K562 (cell line): ENCODE results near the gene SP140L. TPM values are rescaled to one million over a fixed set of nuclear protein-coding genes. Genes with fewer than 3 reads are reported as not detected.
A peak's percentile ranks its signal among the peaks of the same experiment; 100 is the strongest.

Experiments
- ESRRB ChIP-seq: fragments of 250-450 bp; sonication (Bioruptor Pico); IDR thresholded peaks from 2 replicates; pipeline ENCODE4 v1.5.0; 2020; ENCODE audit warnings: mild to moderate bottlenecking, moderate library complexity, borderline replicate concordance
- HES1 ChIP-seq: fragments of 450-650 bp; IDR thresholded peaks from 2 replicates; pipeline ENCODE4 v1.6.1; 2016; ENCODE audit warnings: low read depth, mild to moderate bottlenecking, moderate library complexity
- ILK ChIP-seq: fragments of 450-650 bp; IDR thresholded peaks from 2 replicates; pipeline ENCODE4 v1.6.1; 2016; ENCODE audit warnings: missing genetic modification characterization, low read depth, mild to moderate bottlenecking, missing compliant biosample characterization, moderate library complexity, borderline replicate concordance
- SMARCE1 ChIP-seq: fragments of 450-650 bp; IDR thresholded peaks from 2 replicates; pipeline ENCODE4 v1.7.1; 2016; ENCODE audit warnings: mild to moderate bottlenecking
- VEZF1 ChIP-seq: fragments of 200-800 bp; sonication (Bioruptor generic); IDR thresholded peaks from 2 replicates; pipeline ENCODE4 v1.6.1; 2017; ENCODE audit warnings: missing genetic modification characterization, missing compliant biosample characterization
- polyA plus RNA-seq, 8 experiments: library from polyadenylated mRNA; depleted of rRNA in 4 of 8; stranded (reverse) in 5 of 8; unstranded in 3 of 8; fragments of >200 nt; fragmentation: Nextera tagmentation in 2 of 8; fragmentation: Illumina TruSeq in 1 of 8; extraction: Ambion mirVana in 2 of 8; extraction: Trizol in 1 of 8; gene quantifications; 2 replicates each; pipeline versions ENCODE4 v1.2.1 to v1.2.3, GENCODE V29; 2011 to 2014; ENCODE audit warnings: inconsistent platforms in 1 of 8, missing spikeins in 1 of 8
- total RNA-seq, 7 experiments: library from RNA; depleted of rRNA in 6 of 7; stranded (reverse); fragments of >200 nt in 6 of 7; fragmentation: Illumina TruSeq in 2 of 7; extraction: Trizol in 2 of 7; gene quantifications; 2 replicates each; pipeline versions ENCODE4 v1.2.1 to v1.2.3, GENCODE V29; 2011 to 2021; ENCODE audit warnings: low replicate concordance in 1 of 7
- TF ChIP-seq, protein P1 (sequence below), 2 experiments: fragments of 450-650 bp; IDR thresholded peaks; 2 replicates each; pipeline ENCODE4 v1.6.1; 2016; ENCODE audit warnings: mild to moderate bottlenecking in 2 of 2, borderline replicate concordance in 1 of 2, low read depth in 1 of 2, moderate library complexity in 1 of 2
- TF ChIP-seq, protein P2 (sequence below): fragments of 200-400 bp; formaldehyde crosslinking; IDR thresholded peaks from 2 replicates; pipeline ENCODE4 v1.6.1; 2017; ENCODE audit warnings: mild to moderate bottlenecking, low read depth, low read length, moderate library complexity
- TF ChIP-seq, protein P3 (sequence below): sonication (generic); formaldehyde crosslinking; IDR thresholded peaks from 2 replicates; pipeline ENCODE4 v1.5.0; 2020; ENCODE audit warnings: missing genetic modification reagents
- TF ChIP-seq, protein P4 (sequence below), 2 experiments: fragments of 450-650 bp in 1 of 2; sonication (generic) in 1 of 2; formaldehyde crosslinking; conservative IDR thresholded peaks; 2 replicates each; pipeline versions ENCODE4 v1.4.0 to v1.8.1; 2020 to 2022; ENCODE audit warnings: mild to moderate bottlenecking in 1 of 2, missing genetic modification reagents in 1 of 2
- TF ChIP-seq, protein P5 (sequence below): fragments of 250-450 bp; sonication (Bioruptor Pico); IDR thresholded peaks from 2 replicates; pipeline ENCODE4 v1.4.0; 2020; ENCODE audit warnings: mild to moderate bottlenecking, moderate library complexity

Gene SP140L
- total and polyA plus RNA-seq, 9 of the 15 experiments (the other 6 are each of a cell fraction or from before 2014, with no cell fraction given): 4.0 to 15.5 (median 11.3) TPM

GRCh38 chr2:230335461-230335863 lies 8.5 kb downstream of the SP140L start (continued):
- TF ChIP-seq HES1 (0 out of 2 replicates have a peak, but pooled peaks have one; percentile 38), ILK (no peak), SMARCE1 (peak; percentile 83; the same call in 1 of the 2 replicates), ESRRB (CRISPR knock-in tag) (no peak), VEZF1 (CRISPR knock-in tag) (0 out of 2 replicates have a peak, but pooled peaks have one; percentile 15)
- TF ChIP-seq, protein P1, sequence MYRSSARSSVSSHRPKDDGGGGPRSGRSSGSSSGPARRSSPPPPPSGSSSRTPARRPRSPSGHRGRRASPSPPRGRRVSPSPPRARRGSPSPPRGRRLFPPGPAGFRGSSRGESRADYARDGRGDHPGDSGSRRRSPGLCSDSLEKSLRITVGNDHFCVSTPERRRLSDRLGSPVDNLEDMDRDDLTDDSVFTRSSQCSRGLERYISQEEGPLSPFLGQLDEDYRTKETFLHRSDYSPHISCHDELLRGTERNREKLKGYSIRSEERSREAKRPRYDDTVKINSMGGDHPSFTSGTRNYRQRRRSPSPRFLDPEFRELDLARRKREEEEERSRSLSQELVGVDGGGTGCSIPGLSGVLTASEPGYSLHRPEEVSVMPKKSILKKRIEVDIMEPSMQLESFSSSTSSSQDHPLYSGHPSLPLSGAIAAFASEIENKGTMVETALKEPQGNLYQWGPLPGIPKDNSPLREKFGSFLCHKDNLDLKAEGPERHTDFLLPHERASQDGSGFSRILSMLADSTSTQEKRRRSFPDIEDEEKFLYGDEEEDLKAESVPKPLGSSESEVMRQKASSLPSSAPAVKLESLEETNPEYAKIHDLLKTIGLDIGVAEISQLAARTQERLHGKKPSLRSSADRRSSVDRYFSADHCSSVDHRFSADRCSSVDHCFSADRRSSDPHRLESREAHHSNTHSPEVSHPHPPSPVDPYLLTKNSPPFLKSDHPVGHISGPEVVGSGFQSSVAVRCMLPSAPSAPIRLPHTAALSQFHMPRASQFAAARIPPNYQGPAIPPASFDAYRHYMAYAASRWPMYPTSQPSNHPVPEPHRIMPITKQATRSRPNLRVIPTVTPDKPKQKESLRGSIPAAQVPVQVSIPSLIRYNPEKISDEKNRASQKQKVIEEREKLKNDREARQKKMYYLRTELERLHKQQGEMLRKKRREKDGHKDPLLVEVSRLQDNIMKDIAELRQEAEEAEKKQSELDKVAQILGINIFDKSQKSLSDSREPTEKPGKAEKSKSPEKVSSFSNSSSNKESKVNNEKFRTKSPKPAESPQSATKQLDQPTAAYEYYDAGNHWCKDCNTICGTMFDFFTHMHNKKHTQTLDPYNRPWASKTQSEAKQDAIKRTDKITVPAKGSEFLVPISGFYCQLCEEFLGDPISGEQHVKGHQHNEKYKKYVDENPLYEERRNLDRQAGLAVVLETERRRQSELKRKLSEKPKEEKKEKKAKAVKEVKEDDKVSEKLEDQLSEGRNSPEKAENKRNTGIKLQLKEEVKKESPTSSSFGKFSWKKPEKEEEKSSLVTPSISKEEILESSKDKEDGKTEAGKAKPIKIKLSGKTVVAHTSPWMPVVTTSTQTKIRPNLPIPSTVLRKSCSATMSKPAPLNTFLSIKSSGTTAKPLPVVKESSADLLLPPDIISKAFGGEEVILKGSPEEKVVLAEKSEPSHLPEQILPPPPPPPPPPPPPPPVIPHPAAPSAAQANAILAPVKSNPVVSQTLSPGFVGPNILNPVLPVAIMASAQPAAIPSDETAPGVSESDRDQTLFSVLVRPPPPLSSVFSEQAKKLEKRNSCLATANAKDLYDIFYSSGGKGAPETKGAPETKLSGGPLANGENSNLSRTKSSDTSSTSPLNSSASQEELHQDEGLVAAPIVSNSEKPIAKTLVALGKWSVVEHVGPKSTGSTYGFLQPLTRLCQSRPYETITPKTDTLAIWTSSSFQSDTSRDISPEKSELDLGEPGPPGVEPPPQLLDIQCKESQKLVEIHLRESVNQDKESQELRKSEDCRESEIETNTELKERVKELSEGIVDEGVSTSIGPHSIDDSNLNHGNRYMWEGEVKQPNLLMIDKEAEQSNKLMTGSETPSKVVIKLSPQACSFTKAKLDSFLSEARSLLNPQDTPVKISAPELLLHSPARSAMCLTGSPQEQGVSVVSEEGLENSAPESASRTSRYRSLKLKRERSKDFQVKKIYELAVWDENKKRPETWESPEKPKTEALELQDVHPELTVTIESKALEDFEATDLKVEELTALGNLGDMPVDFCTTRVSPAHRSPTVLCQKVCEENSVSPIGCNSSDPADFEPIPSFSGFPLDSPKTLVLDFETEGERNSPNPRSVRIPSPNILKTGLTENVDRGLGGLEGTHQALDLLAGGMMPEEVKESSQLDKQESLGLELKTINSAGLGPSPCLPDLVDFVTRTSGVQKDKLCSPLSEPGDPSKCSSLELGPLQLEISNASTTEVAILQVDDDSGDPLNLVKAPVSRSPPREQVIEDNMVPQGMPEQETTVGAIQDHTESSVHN (IDR thresholded peaks at IDR 0.05; ENCODE audit: borderline replicate concordance in 1 of 2, low read depth in 1 of 2): 0 out of 4 replicates have a peak, but pooled peaks of 1 of the 2 experiments have one; percentile 30
- TF ChIP-seq, protein P2, sequence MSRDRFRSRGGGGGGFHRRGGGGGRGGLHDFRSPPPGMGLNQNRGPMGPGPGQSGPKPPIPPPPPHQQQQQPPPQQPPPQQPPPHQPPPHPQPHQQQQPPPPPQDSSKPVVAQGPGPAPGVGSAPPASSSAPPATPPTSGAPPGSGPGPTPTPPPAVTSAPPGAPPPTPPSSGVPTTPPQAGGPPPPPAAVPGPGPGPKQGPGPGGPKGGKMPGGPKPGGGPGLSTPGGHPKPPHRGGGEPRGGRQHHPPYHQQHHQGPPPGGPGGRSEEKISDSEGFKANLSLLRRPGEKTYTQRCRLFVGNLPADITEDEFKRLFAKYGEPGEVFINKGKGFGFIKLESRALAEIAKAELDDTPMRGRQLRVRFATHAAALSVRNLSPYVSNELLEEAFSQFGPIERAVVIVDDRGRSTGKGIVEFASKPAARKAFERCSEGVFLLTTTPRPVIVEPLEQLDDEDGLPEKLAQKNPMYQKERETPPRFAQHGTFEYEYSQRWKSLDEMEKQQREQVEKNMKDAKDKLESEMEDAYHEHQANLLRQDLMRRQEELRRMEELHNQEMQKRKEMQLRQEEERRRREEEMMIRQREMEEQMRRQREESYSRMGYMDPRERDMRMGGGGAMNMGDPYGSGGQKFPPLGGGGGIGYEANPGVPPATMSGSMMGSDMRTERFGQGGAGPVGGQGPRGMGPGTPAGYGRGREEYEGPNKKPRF: no peak
- TF ChIP-seq, protein P3, sequence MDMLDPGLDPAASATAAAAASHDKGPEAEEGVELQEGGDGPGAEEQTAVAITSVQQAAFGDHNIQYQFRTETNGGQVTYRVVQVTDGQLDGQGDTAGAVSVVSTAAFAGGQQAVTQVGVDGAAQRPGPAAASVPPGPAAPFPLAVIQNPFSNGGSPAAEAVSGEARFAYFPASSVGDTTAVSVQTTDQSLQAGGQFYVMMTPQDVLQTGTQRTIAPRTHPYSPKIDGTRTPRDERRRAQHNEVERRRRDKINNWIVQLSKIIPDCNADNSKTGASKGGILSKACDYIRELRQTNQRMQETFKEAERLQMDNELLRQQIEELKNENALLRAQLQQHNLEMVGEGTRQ: no peak
- TF ChIP-seq, protein P4, sequence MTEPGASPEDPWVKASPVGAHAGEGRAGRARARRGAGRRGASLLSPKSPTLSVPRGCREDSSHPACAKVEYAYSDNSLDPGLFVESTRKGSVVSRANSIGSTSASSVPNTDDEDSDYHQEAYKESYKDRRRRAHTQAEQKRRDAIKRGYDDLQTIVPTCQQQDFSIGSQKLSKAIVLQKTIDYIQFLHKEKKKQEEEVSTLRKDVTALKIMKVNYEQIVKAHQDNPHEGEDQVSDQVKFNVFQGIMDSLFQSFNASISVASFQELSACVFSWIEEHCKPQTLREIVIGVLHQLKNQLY (CRISPR knock-in tag; conservative IDR thresholded peaks at IDR 0.05): no peak
- TF ChIP-seq, protein P5, sequence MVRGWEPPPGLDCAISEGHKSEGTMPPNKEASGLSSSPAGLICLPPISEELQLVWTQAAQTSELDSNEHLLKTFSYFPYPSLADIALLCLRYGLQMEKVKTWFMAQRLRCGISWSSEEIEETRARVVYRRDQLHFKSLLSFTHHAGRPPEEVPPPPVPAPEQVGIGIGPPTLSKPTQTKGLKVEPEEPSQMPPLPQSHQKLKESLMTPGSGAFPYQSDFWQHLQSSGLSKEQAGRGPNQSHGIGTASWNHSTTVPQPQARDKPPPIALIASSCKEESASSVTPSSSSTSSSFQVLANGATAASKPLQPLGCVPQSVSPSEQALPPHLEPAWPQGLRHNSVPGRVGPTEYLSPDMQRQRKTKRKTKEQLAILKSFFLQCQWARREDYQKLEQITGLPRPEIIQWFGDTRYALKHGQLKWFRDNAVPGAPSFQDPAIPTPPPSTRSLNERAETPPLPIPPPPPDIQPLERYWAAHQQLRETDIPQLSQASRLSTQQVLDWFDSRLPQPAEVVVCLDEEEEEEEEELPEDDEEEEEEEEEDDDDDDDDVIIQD (CRISPR knock-in tag): no peak
